ENCODE results near the gene KRT26. TPM values are rescaled to one million over a fixed set of nuclear protein-coding genes. Genes with fewer than 3 reads are reported as not detected.
"Not testable (repeated sequence)": the region's sequence is repeated elsewhere in the genome, so short reads cannot be mapped to it uniquely, and the experiment has no call there.

Gene KRT26
- total RNA-seq, 4 donors from 2014 or later = not detected

- no peaks in the 10 kb centered on the region for H3K36me3 ChIP-seq
- no peaks in the 10 kb centered on the region for H3K4me1 ChIP-seq
- no peak overlapping the region for H3K4me3 ChIP-seq
- no peak for DNase-seq
- no peaks in the 10 kb centered on the region for H3K27me3 ChIP-seq
- H3K27ac ChIP-seq = no peak overlapping the region
- TF ChIP-seq CTCF (IDR thresholded peaks at IDR 0.05) = no peak
- TF ChIP-seq POLR2A (IDR thresholded peaks at IDR 0.05) = no peak
- intact Hi-C loops (cut with DNase I; ENCODE audit: low total_unique reads) = no loop called here
- no peaks in the 10 kb centered on the region for H3K9me3 ChIP-seq
Measured at GRCh38 chr17:40751065-40751464, 20.9 kb downstream of the KRT26 start.

GRCh38 chr17:40750391-40750790, 21.6 kb downstream of the KRT26 start:
- intact Hi-C loops (cut with DNase I; ENCODE audit: low total_unique reads) = no loop called here
- no peaks in the 10 kb centered on the region for H3K27me3 ChIP-seq
- H3K9me3 ChIP-seq = no peaks in the 10 kb centered on the region
- H3K27ac ChIP-seq = no peak overlapping the region
- no peak for TF ChIP-seq CTCF (IDR thresholded peaks at IDR 0.05)
- no peak for TF ChIP-seq POLR2A (IDR thresholded peaks at IDR 0.05)
- H3K36me3 ChIP-seq = no peaks in the 10 kb centered on the region
- DNase-seq = no peak
- no peaks in the 10 kb centered on the region for H3K4me1 ChIP-seq
- no peak overlapping the region for H3K4me3 ChIP-seq

GRCh38 chr17:40748666-40749065, 23.3 kb downstream of the KRT26 start:
- not testable (repeated sequence) for H3K27ac ChIP-seq, H3K4me3 ChIP-seq

GRCh38 chr17:40738553-40738952, 33.4 kb downstream of the KRT26 start:
- TF ChIP-seq CTCF (IDR thresholded peaks at IDR 0.05) (no peak), POLR2A (IDR thresholded peaks at IDR 0.05) (no peak)
- Histone ChIP-seq H3K4me3 (no peak overlapping the region), H3K27ac (no peak overlapping the region), H3K36me3 (no peaks in the 10 kb centered on the region), H3K27me3 (no peaks in the 10 kb centered on the region), H3K4me1 (no peaks in the 10 kb centered on the region), H3K9me3 (peaks cover 0 to 7% of the 10 kb centered on the region in 2 donors)
- intact Hi-C loops (cut with DNase I; ENCODE audit: low total_unique reads) = no loop called here
- no peak for DNase-seq

More at GRCh38 chr17:40748666-40749065, 23.3 kb downstream of the KRT26 start:
- H3K27me3 ChIP-seq; DNase-seq; H3K36me3 ChIP-seq; H3K9me3 ChIP-seq; H3K4me1 ChIP-seq; intact Hi-C loops (cut with DNase I; ENCODE audit: low total_unique reads): not testable (repeated sequence)

- Histone ChIP-seq H3K36me3 (no peaks in the 10 kb centered on the region), H3K4me3 (no peak overlapping the region), H3K27ac (no peak overlapping the region), H3K27me3 (no peaks in the 10 kb centered on the region), H3K9me3 (no peaks in the 10 kb centered on the region), H3K4me1 (no peaks in the 10 kb centered on the region)
- intact Hi-C loops (cut with DNase I; ENCODE audit: low total_unique reads) = no loop called here
- DNase-seq = no peak
- no peak for TF ChIP-seq CTCF (IDR thresholded peaks at IDR 0.05)
- TF ChIP-seq POLR2A (IDR thresholded peaks at IDR 0.05) = no peak
Measured at GRCh38 chr17:40735016-40735415, 37.0 kb downstream of the KRT26 start.

- no peak for DNase-seq
- H3K4me1 ChIP-seq = no peaks in the 10 kb centered on the region
- no peak overlapping the region for H3K4me3 ChIP-seq
- TF ChIP-seq POLR2A (IDR thresholded peaks at IDR 0.05) = no peak
- no peak for TF ChIP-seq CTCF (IDR thresholded peaks at IDR 0.05)
- no peaks in the 10 kb centered on the region for H3K36me3 ChIP-seq
- intact Hi-C loops (cut with DNase I; ENCODE audit: low total_unique reads) = no loop called here
- H3K9me3 ChIP-seq = no peaks in the 10 kb centered on the region
- H3K27ac ChIP-seq = no peak overlapping the region
- H3K27me3 ChIP-seq = no peaks in the 10 kb centered on the region
Measured at GRCh38 chr17:40734018-40734417, 38.0 kb downstream of the KRT26 start.

All from uterus (tissue), 4 donors.